H1 (cell line): Measurements from ENCODE around the gene GPC6.

Source experiments
- CTCF ChIP-seq, 3 experiments: IDR thresholded peaks; 1 replicate in 2 of 3; 2 replicates in 1 of 3; pipeline versions ENCODE4 v1.5.1 to v1.6.1; 2011; ENCODE audit warnings: low read length in 3 of 3, mild to moderate bottlenecking in 3 of 3, inconsistent platforms in 2 of 3, low read depth in 1 of 3, moderate library complexity in 1 of 3; ENCODE audit not compliant: insufficient read depth in 1 of 3; ENCODE audit errors: control extremely low read depth in 1 of 3
- EZH2 ChIP-seq: fragments of 200-600 bp; sonication (generic); IDR thresholded peaks from 2 replicates; pipeline ENCODE4 v1.7.1; 2012; ENCODE audit warnings: low read depth, mild to moderate bottlenecking, moderate library complexity, low read length, inconsistent platforms; ENCODE audit not compliant: severe bottlenecking
- HDAC2 ChIP-seq, 2 experiments: fragments of 300-600 bp in 1 of 2; sonication (generic) in 1 of 2; IDR thresholded peaks; 2 replicates each; pipeline ENCODE4 v1.6.1; 2011 to 2012; ENCODE audit warnings: low read depth in 2 of 2, low read length in 2 of 2, mild to moderate bottlenecking in 2 of 2, moderate library complexity in 2 of 2, borderline replicate concordance in 1 of 2, inconsistent platforms in 1 of 2
- JUN ChIP-seq: IDR thresholded peaks from 2 replicates; pipeline ENCODE4 v1.6.1; 2011; ENCODE audit warnings: low read depth, mild to moderate bottlenecking, improper control_type of control experiment, low read length
- MAFK ChIP-seq: IDR thresholded peaks from 2 replicates; pipeline ENCODE4 v1.6.1; 2012; ENCODE audit warnings: low read depth, mild to moderate bottlenecking, improper control_type of control experiment, low read length
- MAX ChIP-seq: IDR thresholded peaks from 2 replicates; pipeline ENCODE4 v1.6.1; 2012; ENCODE audit warnings: inconsistent platforms
- POLR2A ChIP-seq, 2 experiments: IDR thresholded peaks; 1 replicate in 1 of 2; 2 replicates in 1 of 2; pipeline ENCODE4 v1.6.1; 2011; ENCODE audit warnings: low read depth in 2 of 2, low read length in 2 of 2, mild to moderate bottlenecking in 2 of 2; ENCODE audit errors: control extremely low read depth in 1 of 2
- POLR2AphosphoS5 ChIP-seq: IDR thresholded peaks from 2 replicates; pipeline ENCODE4 v1.6.1; 2011; ENCODE audit warnings: low read depth, low read length
- RAD21 ChIP-seq, 2 experiments: IDR thresholded peaks in 1 of 2; conservative IDR thresholded peaks in 1 of 2; 2 replicates each; pipeline ENCODE4 v1.6.1; 2011; ENCODE audit warnings: low read depth in 2 of 2, low read length in 2 of 2, improper control_type of control experiment in 1 of 2, inconsistent platforms in 1 of 2, mild to moderate bottlenecking in 1 of 2, moderate library complexity in 1 of 2
- RNF2 ChIP-seq: fragments of 200-900, 300-1000 bp; sonication (generic); IDR thresholded peaks from 2 replicates; pipeline ENCODE4 v1.7.1; 2016; ENCODE audit warnings: borderline replicate concordance, low read depth, mild to moderate bottlenecking, antibody characterized with exemption, low read length; ENCODE audit not compliant: poor library complexity, severe bottlenecking; ENCODE audit errors: missing control alignments
- SIRT6 ChIP-seq: IDR thresholded peaks from one replicate; pipeline ENCODE4 v1.7.1; 2012; ENCODE audit warnings: low read length, inconsistent platforms
- SP1 ChIP-seq: IDR thresholded peaks from 2 replicates; pipeline ENCODE4 v1.6.1; 2011; ENCODE audit warnings: low read depth, low read length
- SP2 ChIP-seq: IDR thresholded peaks from 2 replicates; pipeline ENCODE4 v1.6.1; 2012; ENCODE audit warnings: mild to moderate bottlenecking, low read length, inconsistent platforms
- TF ChIP-seq, protein P1 (sequence below): IDR thresholded peaks from 2 replicates; pipeline ENCODE4 v1.6.1; 2011; ENCODE audit warnings: low read length, improper control_type of control experiment

- TF ChIP-seq HDAC2 (IDR thresholded peaks at IDR 0.05; ENCODE audit: borderline replicate concordance in 1 of 2, low read depth in 2 of 2, low read length in 2 of 2) (no peak), CTCF (IDR thresholded peaks at IDR 0.05; ENCODE audit: control extremely low read depth in 1 of 3, insufficient read depth in 1 of 3, low read depth in 1 of 3, low read length in 3 of 3) (no peak), MAFK (no peak), SP1 (no peak), RNF2 (no peak), MAX (no peak), JUN (no peak), SIRT6 (no peak), RAD21 (IDR thresholded peaks at IDR 0.05 in 1 of 2, conservative IDR thresholded peaks at IDR 0.05 in 1 of 2; ENCODE audit: low read depth in 2 of 2, low read length in 2 of 2) (no peak), POLR2AphosphoS5 (no peak), POLR2A (IDR thresholded peaks at IDR 0.05; ENCODE audit: control extremely low read depth in 1 of 2, low read depth in 2 of 2, low read length in 2 of 2) (no peak), SP2 (no peak), EZH2 (no peak)
- TF ChIP-seq, protein P1, sequence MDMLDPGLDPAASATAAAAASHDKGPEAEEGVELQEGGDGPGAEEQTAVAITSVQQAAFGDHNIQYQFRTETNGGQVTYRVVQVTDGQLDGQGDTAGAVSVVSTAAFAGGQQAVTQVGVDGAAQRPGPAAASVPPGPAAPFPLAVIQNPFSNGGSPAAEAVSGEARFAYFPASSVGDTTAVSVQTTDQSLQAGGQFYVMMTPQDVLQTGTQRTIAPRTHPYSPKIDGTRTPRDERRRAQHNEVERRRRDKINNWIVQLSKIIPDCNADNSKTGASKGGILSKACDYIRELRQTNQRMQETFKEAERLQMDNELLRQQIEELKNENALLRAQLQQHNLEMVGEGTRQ, result no peak
Observed at GRCh38 chr13:93234459-93234858, 7.9 kb downstream of the GPC6 start.
